Stimulated activated CD4-positive, alpha-beta T cell treated with anti-CD3 and anti-CD28 coated beads, Interleukin-4, amount 100 ng/mL, for 48 hours (primary cell): ENCODE measurements around the gene ILDR1.
"Not testable (repeated sequence)": the region's sequence is repeated elsewhere in the genome, so short reads cannot be mapped to it uniquely, and the experiment has no call there.

Experiments
- DNase-seq, 2 donors: peaks; one replicate each; pipeline ENCODE4 v3.0.0-alpha.2; 2020; ENCODE audit warnings: low read depth in 2 of 2

The ILDR1 gene

DNA sequence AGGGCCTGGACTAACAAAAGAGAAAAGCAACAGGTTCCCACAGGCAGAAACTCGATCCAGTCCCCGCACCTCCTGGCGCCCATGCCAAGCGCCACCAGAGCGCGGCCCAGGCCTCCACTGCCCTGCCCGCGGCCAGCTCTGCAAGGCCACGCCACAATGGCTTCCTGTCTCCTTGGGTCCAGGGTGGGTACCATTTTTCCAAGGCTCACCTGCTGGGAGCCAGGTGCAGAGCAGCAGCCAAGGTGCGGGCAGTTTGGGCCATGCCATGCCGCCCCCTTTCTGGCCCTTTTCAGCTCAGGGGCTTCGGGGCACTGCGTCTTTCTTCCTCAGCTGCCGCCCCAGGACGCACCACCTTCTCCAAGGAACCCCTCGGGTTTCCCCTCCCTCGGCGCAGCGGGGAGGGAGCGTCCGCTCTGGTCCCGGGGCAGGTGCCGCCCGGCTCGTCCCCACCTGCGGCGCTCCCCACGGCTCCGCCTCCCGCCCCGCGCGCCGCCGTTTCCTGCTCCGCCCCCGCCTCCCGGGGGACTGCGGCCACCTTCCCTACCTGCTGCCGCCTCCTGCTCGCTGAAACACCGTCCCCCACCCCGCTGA is at the start of gene ILDR1:
Gene ILDR1, minus strand, starts transcription at position 437 of the 591 bp plus-strand sequence. Its CDS starts 170 bp downstream, at position 267.
- peak in 1 of 2 donors; percentile 5 for DNase-seq

DNA sequence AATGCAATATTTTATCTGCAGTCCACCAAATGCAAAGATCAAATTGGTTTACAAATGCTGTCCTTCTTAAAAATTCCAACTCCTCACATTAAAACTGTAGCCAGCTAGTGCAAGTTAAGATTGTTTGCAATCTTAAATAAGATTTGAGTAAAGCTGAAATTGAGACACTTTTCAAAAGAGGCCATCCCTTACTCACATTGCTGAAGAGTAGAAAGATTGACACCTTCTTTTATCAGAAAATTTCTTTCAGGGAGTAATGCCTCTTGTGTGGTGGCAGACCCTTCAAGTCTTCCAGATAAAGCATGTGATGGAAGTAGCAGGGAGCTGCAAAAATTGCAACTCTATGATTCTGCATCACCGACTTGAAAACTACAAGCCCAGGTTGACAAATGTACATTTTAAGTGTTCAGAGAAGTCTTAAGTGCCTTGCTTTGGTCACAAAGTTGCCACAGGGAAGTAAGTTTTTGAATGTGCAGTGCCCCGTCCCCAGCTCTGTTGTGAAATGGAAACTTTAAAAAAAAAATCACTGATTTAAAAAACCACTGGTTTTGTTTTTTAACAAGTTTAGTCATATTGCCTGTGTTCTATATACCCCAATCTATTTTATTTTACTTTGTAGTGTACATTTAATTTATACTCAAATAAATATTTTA is 45.7 kb upstream of the ILDR1 start:
- no peak for DNase-seq

- no peak for DNase-seq
Measured at GRCh38 chr3:122067214-122067550, 45.1 kb upstream of the ILDR1 start.

- no peak for DNase-seq
Measured at GRCh38 chr3:122066331-122067213, 44.5 kb upstream of the ILDR1 start.

GRCh38 chr3:122064326-122064725 is 42.3 kb upstream of the ILDR1 start:
- no peak for DNase-seq

- no peak for DNase-seq
Measured at GRCh38 chr3:122063908-122064307, 41.9 kb upstream of the ILDR1 start.

- DNase-seq = no peak
Measured at GRCh38 chr3:122060040-122060698, 38.1 kb upstream of the ILDR1 start.

DNA sequence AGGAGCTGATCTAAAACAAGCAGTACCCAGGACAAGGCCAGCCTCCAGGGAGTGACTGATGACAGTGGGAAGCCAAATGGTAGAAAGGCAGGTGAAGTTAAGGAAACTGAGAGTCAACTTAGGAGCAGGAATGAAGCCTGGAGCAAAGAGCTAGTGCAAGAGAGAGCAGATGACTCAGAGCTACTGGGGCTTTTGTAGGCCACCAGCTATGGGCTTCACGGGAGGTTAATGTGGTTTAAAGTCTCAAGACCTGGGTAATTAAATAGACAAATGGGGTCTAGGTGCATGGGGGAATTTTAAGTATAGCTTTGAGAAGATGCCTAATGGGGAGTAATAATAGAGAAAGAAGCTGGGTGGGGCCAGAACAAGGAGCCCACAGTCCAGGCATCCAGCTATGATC is 36.2 kb upstream of the ILDR1 start:
- DNase-seq = no peak

GRCh38 chr3:122057671-122058070 is 35.6 kb upstream of the ILDR1 start:
- no peak for DNase-seq

DNA sequence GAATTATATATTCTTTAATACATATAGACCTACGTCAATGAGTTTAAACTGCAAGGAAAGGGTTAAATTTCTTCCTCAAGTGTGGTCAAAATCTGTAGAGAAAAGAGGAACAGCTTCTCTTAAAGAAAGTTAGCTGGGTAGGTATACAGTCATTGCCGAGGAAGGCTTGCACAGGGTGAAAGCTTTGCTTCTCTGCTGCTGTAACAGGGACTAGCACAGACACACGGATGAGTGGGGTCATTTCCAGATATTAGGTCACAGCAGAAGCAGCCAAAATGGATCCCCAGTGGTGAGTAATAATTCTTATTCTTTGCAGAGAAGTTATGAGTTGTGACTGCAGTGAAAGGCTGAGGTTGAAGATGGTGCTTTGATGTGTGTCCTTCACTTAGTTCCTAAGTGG is 33.2 kb upstream of the ILDR1 start, which contains the start of gene CD86:
Gene CD86, plus strand, starts transcription at position 148 of the 400 bp plus-strand sequence. Its CDS starts 128 bp downstream, at position 276.
- DNase-seq = no peak

DNA sequence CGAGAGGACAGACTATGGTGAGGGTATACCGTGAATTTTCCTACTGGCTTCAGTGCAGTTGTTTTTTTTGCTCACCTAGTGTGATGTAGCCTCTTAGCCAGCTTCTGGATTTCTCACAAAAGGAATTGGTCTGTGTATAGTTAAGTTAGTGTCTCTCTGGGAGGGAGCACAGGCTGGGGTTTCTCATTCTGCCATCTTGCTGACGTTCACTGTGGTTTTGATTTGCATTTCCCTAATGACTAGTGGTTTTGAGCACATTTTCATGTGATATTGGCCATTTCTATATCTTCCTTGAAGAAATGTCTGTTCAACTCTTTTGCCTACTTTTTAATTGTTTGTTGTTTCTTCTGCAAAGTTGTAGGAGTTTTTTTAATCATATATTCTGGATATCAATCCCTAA is 30.9 kb upstream of the ILDR1 start:
- DNase-seq = no peak

GRCh38 chr3:122047773-122048172 is 25.7 kb upstream of the ILDR1 start:
- not testable (repeated sequence) for DNase-seq

- DNase-seq = not testable (repeated sequence)
Measured at GRCh38 chr3:122047296-122047695, 25.2 kb upstream of the ILDR1 start.

DNA sequence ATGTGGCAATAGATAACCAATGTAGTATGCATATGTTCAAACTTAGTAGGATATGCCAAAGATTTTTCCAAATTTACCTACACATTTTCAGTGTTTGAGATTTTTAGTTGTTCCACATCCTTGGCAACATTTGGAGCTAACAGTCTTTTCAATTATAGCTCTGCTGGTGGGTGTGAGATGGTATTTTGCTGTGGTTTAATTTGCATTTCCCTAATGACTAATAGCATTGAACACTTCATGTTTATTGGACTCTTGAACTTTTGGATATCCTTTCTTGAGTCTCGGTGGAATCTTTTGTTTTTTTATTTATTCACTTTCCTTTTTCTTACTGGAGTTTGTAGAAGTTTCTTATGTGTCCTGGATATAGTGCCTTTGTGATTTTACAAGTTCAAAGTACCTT is 11.0 kb upstream of the ILDR1 start:
- DNase-seq = no peak

DNA sequence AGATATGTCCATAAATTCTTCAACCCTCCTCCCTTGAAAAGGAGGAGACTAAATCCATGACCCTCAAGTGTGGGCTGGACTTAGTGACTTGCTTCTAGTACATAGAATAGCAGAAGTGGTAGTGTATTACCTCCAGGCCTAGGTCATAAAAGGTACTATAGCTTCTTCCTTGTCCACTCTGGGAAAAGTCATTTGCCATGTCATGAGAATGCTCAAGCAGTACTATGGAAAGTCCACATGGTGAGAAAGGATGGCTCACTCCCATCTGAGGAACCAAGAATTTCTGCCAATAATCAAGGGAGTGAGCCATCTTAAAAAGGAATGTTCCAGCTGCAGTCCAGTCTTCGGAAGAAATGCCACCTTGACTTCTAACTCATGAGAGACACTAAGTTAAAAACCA is 10.5 kb upstream of the ILDR1 start:
- no peak for DNase-seq

GRCh38 chr3:122031123-122031468 is 9.0 kb upstream of the ILDR1 start:
- no peak for DNase-seq

- DNase-seq = no peak
Measured at GRCh38 chr3:122030381-122031122, 8.5 kb upstream of the ILDR1 start.

- DNase-seq = no peak
Measured at GRCh38 chr3:122025296-122025695, 3.2 kb upstream of the ILDR1 start.

DNA sequence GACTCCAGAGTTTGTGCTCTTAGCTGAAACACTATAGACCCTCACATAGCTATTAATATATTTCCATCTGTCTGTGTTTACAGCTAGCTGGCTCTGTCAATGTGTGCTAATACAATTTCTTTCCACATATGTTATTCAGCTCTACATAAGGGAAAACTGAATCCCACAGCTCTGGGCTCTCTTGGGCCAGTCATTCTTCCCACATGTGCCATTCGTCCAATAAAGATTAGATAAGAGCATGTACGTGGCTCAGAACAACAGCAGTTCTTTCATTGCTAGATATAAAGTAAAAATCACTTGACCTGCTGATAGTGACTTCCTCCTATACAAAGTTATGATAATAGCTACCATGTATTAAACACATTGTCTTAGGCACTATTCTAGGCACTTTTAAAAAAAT is 2.8 kb upstream of the ILDR1 start:
- DNase-seq = no peak

- no peak for DNase-seq
Measured at GRCh38 chr3:122023335-122023910, 1.4 kb upstream of the ILDR1 start.

DNA sequence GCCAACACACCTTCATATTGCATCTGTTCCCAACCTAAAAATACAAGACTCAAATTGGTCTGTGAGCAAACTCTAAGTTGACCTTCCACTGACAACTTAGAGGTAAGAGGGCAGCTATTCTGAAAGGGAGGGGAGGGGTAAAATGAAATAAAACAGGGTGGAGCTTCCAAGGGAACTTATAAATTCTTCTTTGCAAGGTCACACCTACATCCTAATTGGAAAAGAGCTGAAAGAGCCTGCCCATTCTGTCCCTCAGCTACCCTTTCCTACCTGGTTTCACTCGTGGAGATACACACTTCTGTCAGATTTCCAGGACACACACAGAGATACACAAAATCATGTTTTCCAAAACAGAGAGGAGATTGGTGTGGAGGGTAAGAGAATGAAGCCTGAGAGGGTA is 1.0 kb downstream of the ILDR1 start:
- no peak for DNase-seq
